Lower lobe of right lung (tissue), 2 donors: Measurements from ENCODE around the gene CD3G. TPM values are rescaled to one million over a fixed set of nuclear protein-coding genes. Genes with fewer than 3 reads are reported as not detected.

Source experiments
- ATAC-seq, 2 donors: fragments of 200-7000 bp; cut with Tn5 transposase; one replicate each; pipeline ENCODE4 v1.9.1; 2020 to 2022; ENCODE audit warnings: mild to moderate bottlenecking in 2 of 2, moderate library complexity in 2 of 2
- DNase-seq: peaks from one replicate; pipeline ENCODE4 v3.0.0-alpha.2; 2020
- H3K27ac ChIP-seq: fragments of 200-600 bp; one replicate; pipeline ENCODE4 v1.8.0; 2022
- H3K27me3 ChIP-seq: fragments of 200-600 bp; one replicate; pipeline ENCODE4 v1.8.0; 2022; ENCODE audit warnings: low read depth
- H3K36me3 ChIP-seq: fragments of 200-600 bp; one replicate; pipeline ENCODE4 v1.8.0; 2022; ENCODE audit warnings: mild to moderate bottlenecking
- H3K4me1 ChIP-seq: fragments of 200-600 bp; one replicate; pipeline ENCODE4 v1.8.0; 2022
- H3K4me3 ChIP-seq: fragments of 200-600 bp; one replicate; pipeline ENCODE4 v1.8.0; 2022; ENCODE audit warnings: mild to moderate bottlenecking
- H3K9me3 ChIP-seq: fragments of 200-600 bp; one replicate; pipeline ENCODE4 v1.8.0; 2022
- CTCF ChIP-seq: fragments of 200-600 bp; IDR thresholded peaks from one replicate; pipeline ENCODE4 v1.8.0; 2022; ENCODE audit warnings: antibody characterized with exemption, mild to moderate bottlenecking
- intact Hi-C: fragments of 100-400 bp; cut with DNase I; formaldehyde crosslinking; loops from one replicate; pipeline ENCODE4 v1.11.0; 2022
- total RNA-seq: library from RNA; stranded (reverse); fragmentation: NEBNext Ultra II Directional; extraction: Animal tissue kit (Norgen Biotek cat#: 25700); gene quantifications from one replicate; pipeline ENCODE4 v1.2.1, GENCODE V29; 2021
- donor health status: DM: no; HTN: yes; CAD: no; lungs with severe emphysema.

Gene CD3G
- total RNA-seq, 1 donor from 2014 or later, result 4.0 TPM

DNA sequence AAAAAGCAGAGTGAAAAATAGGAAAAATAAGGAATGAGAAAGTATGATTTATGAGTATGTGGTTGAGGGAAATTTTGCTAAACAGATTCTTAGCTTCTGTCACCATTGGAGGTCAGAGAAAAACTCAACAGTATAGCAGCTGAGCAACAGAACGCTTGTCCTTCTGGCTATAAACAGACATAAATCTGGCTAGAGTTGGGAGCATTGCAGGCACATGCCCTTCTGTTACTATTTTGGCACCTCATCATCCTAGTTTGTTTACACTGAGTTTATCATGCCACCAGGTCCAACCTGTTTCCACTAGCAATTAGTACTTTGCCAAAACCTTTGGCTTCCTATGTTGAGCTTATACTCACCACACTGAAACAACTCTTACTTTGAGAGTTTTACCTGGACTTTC is 22.1 kb downstream of the CD3G start:
- no peak for DNase-seq
- intact Hi-C loops, result no loop called here
- ATAC-seq, result no peak
- Histone ChIP-seq H3K36me3 (peaks cover 86% of the 10 kb centered on the region), H3K4me1 (peaks cover 10% of the 10 kb centered on the region), H3K27ac (no peak overlapping the region), H3K27me3 (no peaks in the 10 kb centered on the region), H3K9me3 (no peaks in the 10 kb centered on the region), H3K4me3 (no peak overlapping the region)
- no peak for TF ChIP-seq CTCF

DNA sequence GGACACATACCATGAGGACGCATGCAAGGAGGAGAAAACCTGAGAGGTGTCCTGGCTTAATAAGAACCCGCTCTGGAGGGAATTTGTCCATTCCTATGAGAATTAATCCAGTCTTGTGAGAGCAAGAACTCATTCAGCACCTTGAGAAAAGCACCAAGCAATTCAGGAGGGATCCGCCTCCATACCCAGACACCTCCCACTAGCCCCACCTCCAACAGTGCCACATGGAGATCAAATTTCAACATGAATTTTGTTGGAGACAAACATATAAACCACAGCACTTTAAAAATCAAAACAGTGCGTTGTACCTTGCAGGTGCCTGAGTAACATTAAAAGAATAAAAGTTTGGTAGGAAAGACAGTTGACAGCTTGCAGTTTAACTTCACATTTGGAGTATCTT is 26.6 kb downstream of the CD3G start:
- H3K27ac ChIP-seq, result no peak overlapping the region
- H3K4me1 ChIP-seq, result no peaks in the 10 kb centered on the region
- no peak overlapping the region for H3K4me3 ChIP-seq
- no peaks in the 10 kb centered on the region for H3K9me3 ChIP-seq
- DNase-seq, result no peak
- intact Hi-C loops, result no loop called here
- no peak for ATAC-seq
- H3K27me3 ChIP-seq, result no peaks in the 10 kb centered on the region
- no peak for TF ChIP-seq CTCF
- H3K36me3 ChIP-seq, result peaks cover 99% of the 10 kb centered on the region

GRCh38 chr11:118373263-118373662 is 29.1 kb downstream of the CD3G start:
- ATAC-seq (no peak), DNase-seq (no peak)
- no peak for TF ChIP-seq CTCF
- peaks cover 100% of the 10 kb centered on the region for H3K36me3 ChIP-seq
- no peaks in the 10 kb centered on the region for H3K27me3 ChIP-seq
- no peak overlapping the region for H3K27ac ChIP-seq
- no peaks in the 10 kb centered on the region for H3K4me1 ChIP-seq
- intact Hi-C loops, result no loop called here
- no peak overlapping the region for H3K4me3 ChIP-seq
- H3K9me3 ChIP-seq, result no peaks in the 10 kb centered on the region

DNA sequence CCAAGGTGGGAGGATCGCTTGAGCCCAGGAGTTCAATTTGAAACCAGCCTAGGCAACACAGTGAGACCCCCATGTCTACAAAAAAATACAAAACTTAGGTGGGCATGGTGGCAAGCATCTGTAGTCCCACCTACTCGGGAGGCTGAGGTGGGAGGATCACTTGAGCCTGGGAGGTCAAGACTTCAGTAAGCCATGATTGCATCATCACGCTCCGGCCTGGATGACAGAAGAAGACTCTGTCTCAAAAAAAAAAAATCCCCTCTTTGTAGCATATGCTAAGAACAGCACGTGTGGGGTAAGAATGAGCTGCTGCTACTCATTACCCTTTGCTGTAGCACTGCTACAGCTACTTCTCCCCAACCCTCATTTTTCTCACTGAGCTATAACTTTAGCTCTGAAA is 29.7 kb downstream of the CD3G start:
- no peak for ATAC-seq
- Histone ChIP-seq H3K36me3 (peaks cover 100% of the 10 kb centered on the region), H3K27me3 (no peaks in the 10 kb centered on the region), H3K27ac (no peak overlapping the region), H3K9me3 (no peaks in the 10 kb centered on the region), H3K4me3 (no peak overlapping the region), H3K4me1 (no peaks in the 10 kb centered on the region)
- DNase-seq, result no peak
- no peak for TF ChIP-seq CTCF
- intact Hi-C loops, result no loop called here

- Histone ChIP-seq H3K27ac (no peak overlapping the region), H3K9me3 (no peaks in the 10 kb centered on the region), H3K27me3 (no peaks in the 10 kb centered on the region), H3K4me1 (no peaks in the 10 kb centered on the region), H3K36me3 (peaks cover 100% of the 10 kb centered on the region), H3K4me3 (no peak overlapping the region)
- TF ChIP-seq CTCF, result no peak
- DNase-seq (no peak), ATAC-seq (no peak)
- intact Hi-C loops, result no loop called here
These were observed 30.6 kb downstream of the CD3G start for GRCh38 chr11:118374729-118375128.

DNA sequence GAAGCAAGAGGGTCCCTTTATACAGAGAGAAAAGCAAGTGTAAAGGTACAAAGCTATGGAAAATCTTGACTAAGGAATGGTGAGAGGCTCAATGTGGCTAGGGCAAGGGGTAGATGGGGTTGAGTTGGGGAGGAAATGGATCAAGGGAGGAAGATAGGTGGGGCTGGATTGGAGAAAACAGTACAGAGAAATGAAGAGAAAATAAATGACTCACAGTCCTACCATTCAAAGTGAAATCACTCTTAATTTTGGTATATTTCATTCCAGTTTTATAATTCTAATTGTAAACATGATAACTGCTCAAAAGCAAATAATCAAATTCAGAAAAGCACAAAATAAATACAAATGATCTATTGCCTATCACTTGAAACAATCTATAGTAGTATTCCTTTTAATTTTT is 31.8 kb downstream of the CD3G start:
- no peak for ATAC-seq
- H3K9me3 ChIP-seq, result no peaks in the 10 kb centered on the region
- H3K27me3 ChIP-seq, result no peaks in the 10 kb centered on the region
- peaks cover 98% of the 10 kb centered on the region for H3K36me3 ChIP-seq
- TF ChIP-seq CTCF, result no peak
- H3K4me3 ChIP-seq, result no peak overlapping the region
- no peak overlapping the region for H3K27ac ChIP-seq
- no peaks in the 10 kb centered on the region for H3K4me1 ChIP-seq
- no peak for DNase-seq
- intact Hi-C loops, result no loop called here
